Esophagus squamous epithelium (tissue), 5 donors: ENCODE results near the gene PPT2. TPM values are rescaled to one million over a fixed set of nuclear protein-coding genes. Genes with fewer than 3 reads are reported as not detected.

Experiments
- DNase-seq: peaks from one replicate; lab custom pipeline; 2025; lab: John Stamatoyannopoulos, UW
- H3K27ac ChIP-seq, 4 donors: fragments of 200-600 bp; sonication (generic); one replicate each; pipeline ENCODE4 v1.5.1; 2016 to 2019; ENCODE audit warnings: mild to moderate bottlenecking in 1 of 4
- H3K27me3 ChIP-seq, 4 donors: fragments of 200-600 bp; sonication (generic); 1 replicate in 3 of 4; 2 replicates in 1 of 4; pipeline versions ENCODE4 v1.5.1 to v1.6.0; 2017 to 2021; ENCODE audit warnings: antibody characterized with exemption in 1 of 4
- H3K36me3 ChIP-seq, 3 donors: fragments of 200-600 bp; sonication (generic); one replicate each; pipeline ENCODE4 v1.5.1; 2016 to 2019
- H3K4me1 ChIP-seq, 3 donors: fragments of 200-600 bp; sonication (generic); one replicate each; pipeline ENCODE4 v1.5.1; 2017 to 2019
- H3K4me3 ChIP-seq, 4 donors: fragments of 200-600 bp; sonication (generic); 1 replicate in 3 of 4; 2 replicates in 1 of 4; pipeline ENCODE4 v1.5.1; 2016 to 2019; ENCODE audit warnings: mild to moderate bottlenecking in 2 of 4, moderate library complexity in 1 of 4
- H3K9me3 ChIP-seq, 3 donors: fragments of 200-600 bp; sonication (generic); one replicate each; pipeline ENCODE4 v1.5.1; 2016 to 2019
- POLR2A ChIP-seq, 4 donors: fragments of 450-650 bp; IDR thresholded peaks; one replicate each; pipeline ENCODE4 v1.6.1; 2017; ENCODE audit warnings: antibody characterized with exemption in 4 of 4, mild to moderate bottlenecking in 4 of 4, moderate library complexity in 3 of 4
- WGBS, 2 donors: methylation state at CpG; one replicate each; pipeline ENCODE4 v1.1.5; 2018; 5-methylcytosine and 5-hydroxymethylcytosine counted together
- intact Hi-C: fragments of 100-400 bp; cut with DNase I; formaldehyde crosslinking; loops from one replicate; pipeline ENCODE4 v1.15.0; 2022
- small RNA-seq, 4 donors: library from RNA; depleted of rRNA; stranded (forward); fragments of <200 nt; gene quantifications; one replicate each; pipeline ENCODE3, GENCODE V24; 2016
- total RNA-seq, 4 donors: library from RNA; depleted of rRNA; stranded (reverse); fragments of >200 nt; gene quantifications; one replicate each; pipeline ENCODE4 v1.1.0, GENCODE V29; 2016
- TF ChIP-seq, protein P1 (sequence below), 6 experiments: fragments of 450-650 bp in 4 of 6; fragments of 200-600 bp in 2 of 6; sonication (generic) in 2 of 6; IDR thresholded peaks; one replicate each; pipeline ENCODE4 v1.5.1; 2016 to 2019; ENCODE audit warnings: antibody characterized with exemption in 6 of 6, mild to moderate bottlenecking in 4 of 6, moderate library complexity in 4 of 6
- donor health status: DM: yes; HTN: yes; CAD: no.

Gene PPT2
- total RNA-seq, 4 donors from 2014 or later = 17.3 to 133 (median 23.7) TPM

DNA sequence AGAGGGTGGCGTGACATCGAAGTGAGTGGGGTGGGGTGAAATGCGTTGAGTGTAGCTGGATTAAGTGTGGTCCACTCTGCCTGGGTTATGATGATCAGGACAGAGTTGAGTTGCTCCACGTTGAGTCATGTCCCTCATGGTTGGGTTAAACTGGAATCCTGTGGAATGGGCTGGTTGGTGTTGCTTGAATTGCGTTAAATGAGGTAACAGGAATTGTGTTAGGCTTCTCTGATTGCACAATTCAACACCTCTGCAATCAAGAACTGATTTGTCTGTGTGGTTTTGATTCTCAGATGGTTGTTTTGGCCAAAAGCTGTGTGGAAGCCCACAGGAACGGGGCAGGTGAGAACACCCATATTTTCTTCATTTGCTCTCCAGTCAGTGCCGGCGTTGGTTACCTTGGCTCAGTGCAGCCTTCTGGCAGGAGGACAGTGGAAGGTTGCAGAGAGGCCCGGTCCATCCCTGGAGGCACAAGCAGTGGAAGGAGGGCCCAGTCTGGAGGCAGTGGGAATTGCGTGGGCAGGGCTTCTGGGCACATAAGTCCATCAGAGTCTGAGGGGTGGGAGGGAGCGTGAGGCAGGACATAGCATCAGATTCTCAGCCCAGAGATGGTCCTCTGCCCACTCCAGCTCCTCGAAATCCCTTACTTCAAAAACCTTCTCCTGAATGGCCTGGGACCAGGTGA, 58.3 kb downstream of the PPT2 start:
- H3K27ac ChIP-seq = no peak overlapping the region
- H3K27me3 ChIP-seq = no peaks in the 10 kb centered on the region
- no peak overlapping the region for H3K4me3 ChIP-seq
- no peak for TF ChIP-seq POLR2A (IDR thresholded peaks at IDR 0.05)
- TF ChIP-seq, protein P1, sequence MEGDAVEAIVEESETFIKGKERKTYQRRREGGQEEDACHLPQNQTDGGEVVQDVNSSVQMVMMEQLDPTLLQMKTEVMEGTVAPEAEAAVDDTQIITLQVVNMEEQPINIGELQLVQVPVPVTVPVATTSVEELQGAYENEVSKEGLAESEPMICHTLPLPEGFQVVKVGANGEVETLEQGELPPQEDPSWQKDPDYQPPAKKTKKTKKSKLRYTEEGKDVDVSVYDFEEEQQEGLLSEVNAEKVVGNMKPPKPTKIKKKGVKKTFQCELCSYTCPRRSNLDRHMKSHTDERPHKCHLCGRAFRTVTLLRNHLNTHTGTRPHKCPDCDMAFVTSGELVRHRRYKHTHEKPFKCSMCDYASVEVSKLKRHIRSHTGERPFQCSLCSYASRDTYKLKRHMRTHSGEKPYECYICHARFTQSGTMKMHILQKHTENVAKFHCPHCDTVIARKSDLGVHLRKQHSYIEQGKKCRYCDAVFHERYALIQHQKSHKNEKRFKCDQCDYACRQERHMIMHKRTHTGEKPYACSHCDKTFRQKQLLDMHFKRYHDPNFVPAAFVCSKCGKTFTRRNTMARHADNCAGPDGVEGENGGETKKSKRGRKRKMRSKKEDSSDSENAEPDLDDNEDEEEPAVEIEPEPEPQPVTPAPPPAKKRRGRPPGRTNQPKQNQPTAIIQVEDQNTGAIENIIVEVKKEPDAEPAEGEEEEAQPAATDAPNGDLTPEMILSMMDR (IDR thresholded peaks at IDR 0.05) = no peak
- 72 to 74% methylated on average over 9 to 11 of the region's 12 CpGs for WGBS, 2 donors
- intact Hi-C loops = no loop called here
- no peak for DNase-seq
- H3K4me1 ChIP-seq = no peaks in the 10 kb centered on the region
- no peaks in the 10 kb centered on the region for H3K9me3 ChIP-seq
- no peaks in the 10 kb centered on the region for H3K36me3 ChIP-seq

Small RNA genes lying within 50 kb of the gene (small RNA-seq; reads per million reads assigned to genes)
- gene AL662884.1 = 0 reads per million in 4 donors
- 0 reads per million in 4 donors for gene MIR6833

Other genes with a start within 250 kb of the PPT2 start
- gene C2, start 226.4 kb upstream of the PPT2 start, total RNA-seq = 10 to 100 TPM in 2 of 4 donors, 1 to 10 TPM in 2; 1.1 to 15.2 (median 6.4) TPM
- gene CFB, start 208.0 kb upstream of the PPT2 start, total RNA-seq = 10 to 100 TPM; 10.4 to 81.1 (median 22.4) TPM
- gene NELFE, start 195.2 kb upstream of the PPT2 start, total RNA-seq = 10 to 100 TPM; 52.6 to 83.9 (median 64.4) TPM
- 10 to 100 TPM; 24.6 to 32.4 (median 26.8) TPM for gene SKIC2, start 195.0 kb upstream of the PPT2 start, total RNA-seq
- gene DXO, start 182.0 kb upstream of the PPT2 start, total RNA-seq = 10 to 100 TPM in 1 of 4 donors, 1 to 10 TPM in 3; 7.8 to 13.2 (median 8.8) TPM
- 10 to 100 TPM in 1 of 4 donors, 1 to 10 TPM in 3; 2.0 to 11.8 (median 5.2) TPM for gene C4A, start 172.1 kb upstream of the PPT2 start, total RNA-seq
- 1 to 10 TPM; 2.2 to 7.4 (median 5.2) TPM for gene C4B, start 139.3 kb upstream of the PPT2 start, total RNA-seq
- gene CYP21A2, start 115.7 kb upstream of the PPT2 start, total RNA-seq = under 1 TPM in 1 of 4 donors, not detected in 3; 0.22 TPM
- 100 to 1,000 TPM in 1 of 4 donors, 10 to 100 TPM in 3; 10.5 to 102 (median 31.0) TPM for gene TNXB, start 44.8 kb upstream of the PPT2 start, total RNA-seq
- 10 to 100 TPM; 27.3 to 45.4 (median 30.0) TPM for gene ATF6B, start 25.9 kb upstream of the PPT2 start, total RNA-seq
- 10 to 100 TPM in 1 of 4 donors, 1 to 10 TPM in 3; 5.9 to 16.7 (median 6.8) TPM for gene FKBPL, start 23.9 kb upstream of the PPT2 start, total RNA-seq
- under 1 TPM in 3 of 4 donors, not detected in 1; 0.35 to 0.87 (median 0.57) TPM for gene PRRT1, start 2.2 kb upstream of the PPT2 start, total RNA-seq
- 10 to 100 TPM in 2 of 4 donors, 1 to 10 TPM in 2; 4.8 to 15.1 (median 8.2) TPM for gene EGFL8, start 10.5 kb downstream of the PPT2 start, total RNA-seq
- 10 to 100 TPM; 17.6 to 34.0 (median 19.1) TPM for gene AGPAT1, start 21.9 kb downstream of the PPT2 start, total RNA-seq
- gene RNF5, start 24.3 kb downstream of the PPT2 start, total RNA-seq = 10 to 100 TPM; 20.8 to 59.0 (median 40.8) TPM
- 1 to 10 TPM in 3 of 4 donors, under 1 TPM in 1; 0.59 to 1.7 (median 1.4) TPM for gene AGER, start 30.1 kb downstream of the PPT2 start, total RNA-seq
- 10 to 100 TPM; 27.1 to 40.2 (median 28.9) TPM for gene PBX2, start 36.1 kb downstream of the PPT2 start, total RNA-seq
- 10 to 100 TPM in 2 of 4 donors, 1 to 10 TPM in 2; 1.6 to 14.1 (median 6.5) TPM for gene GPSM3, start 38.5 kb downstream of the PPT2 start, total RNA-seq
- 10 to 100 TPM in 1 of 4 donors, 1 to 10 TPM in 3; 4.7 to 13.2 (median 5.9) TPM for gene NOTCH4, start 69.9 kb downstream of the PPT2 start, total RNA-seq
- gene TSBP1, start 217.8 kb downstream of the PPT2 start, total RNA-seq = not detected